ENCODE results near the gene PNP.
"Not testable (repeated sequence)": the region's sequence is repeated elsewhere in the genome, so short reads cannot be mapped to it uniquely, and the experiment has no call there.

The PNP gene

DNA sequence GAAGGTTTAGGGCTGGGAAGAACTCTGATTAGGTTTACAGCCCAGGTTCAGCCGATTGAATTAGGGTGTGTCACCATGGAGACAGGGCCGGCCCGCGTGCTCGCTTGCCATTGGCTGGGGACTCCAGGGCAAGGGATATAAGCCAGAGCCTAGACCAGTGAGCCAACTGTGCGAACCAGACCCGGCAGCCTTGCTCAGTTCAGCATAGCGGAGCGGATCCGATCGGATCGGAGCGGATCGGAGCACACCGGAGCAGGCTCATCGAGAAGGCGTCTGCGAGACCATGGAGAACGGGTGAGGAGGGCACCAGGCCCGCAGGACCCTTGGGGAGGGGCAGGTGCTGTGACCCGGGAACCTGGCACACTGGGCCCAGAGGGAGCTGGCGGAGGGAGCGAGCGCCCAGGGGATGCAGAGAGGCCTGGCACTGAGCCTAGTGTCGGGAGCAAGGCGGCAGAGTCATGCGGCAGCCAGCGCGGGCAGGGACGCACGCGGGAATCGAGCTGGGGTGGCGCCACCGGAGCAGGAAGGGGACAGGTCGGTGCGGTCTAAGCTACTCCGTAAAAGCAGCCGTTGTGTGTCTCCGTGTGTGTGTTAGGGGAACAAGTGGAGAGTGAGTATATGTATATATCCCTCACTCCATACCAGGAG lies at the start of gene PNP:
Gene PNP (plus strand): TSS at position 165 of the 648 bp plus-strand sequence. CDS start 119 bp downstream, at position 284.
- peak; percentile 73 for DNase-seq (ENCODE audit: low read depth)

DNA sequence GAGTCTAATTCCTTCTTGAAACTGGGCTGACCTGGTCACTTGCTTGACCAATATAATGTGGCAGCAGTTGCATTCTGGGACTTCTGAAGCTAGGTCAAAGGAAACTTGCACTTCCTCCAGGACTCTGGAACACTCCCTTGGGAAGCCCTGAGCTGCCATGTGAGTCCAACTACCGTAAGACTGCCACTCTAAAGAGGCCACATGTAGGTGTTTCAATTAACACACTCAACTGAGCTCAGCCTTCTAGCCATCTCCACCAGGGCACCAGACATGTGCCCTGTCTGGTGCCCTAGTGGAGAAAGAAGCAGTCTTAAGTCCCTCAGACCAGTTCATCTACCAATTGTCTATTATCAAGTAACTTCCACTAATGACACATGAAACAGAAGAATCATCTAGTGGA lies 49.8 kb upstream of the PNP start:
- DNase-seq (ENCODE audit: low read depth), result no peak

DNA sequence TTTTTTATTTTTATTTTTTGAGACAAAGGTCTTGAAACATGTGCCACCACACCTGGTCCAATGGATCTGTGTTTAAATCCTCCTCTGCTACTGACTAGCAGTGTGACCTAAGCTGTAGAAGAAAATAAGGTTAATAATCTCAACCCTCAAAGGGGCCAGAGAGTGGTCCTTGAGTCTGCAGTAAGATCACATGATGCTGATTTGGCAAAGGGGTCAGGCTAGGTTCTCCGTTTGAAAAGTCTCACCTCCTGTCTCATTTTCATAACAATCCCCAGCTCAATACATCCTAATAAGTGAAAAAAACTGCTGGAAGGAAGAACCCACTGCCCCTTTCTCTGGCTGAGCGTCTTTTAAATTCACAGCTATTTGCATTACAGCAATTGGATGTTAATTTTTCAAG lies 47.9 kb upstream of the PNP start:
- DNase-seq (ENCODE audit: low read depth), result no peak

DNA sequence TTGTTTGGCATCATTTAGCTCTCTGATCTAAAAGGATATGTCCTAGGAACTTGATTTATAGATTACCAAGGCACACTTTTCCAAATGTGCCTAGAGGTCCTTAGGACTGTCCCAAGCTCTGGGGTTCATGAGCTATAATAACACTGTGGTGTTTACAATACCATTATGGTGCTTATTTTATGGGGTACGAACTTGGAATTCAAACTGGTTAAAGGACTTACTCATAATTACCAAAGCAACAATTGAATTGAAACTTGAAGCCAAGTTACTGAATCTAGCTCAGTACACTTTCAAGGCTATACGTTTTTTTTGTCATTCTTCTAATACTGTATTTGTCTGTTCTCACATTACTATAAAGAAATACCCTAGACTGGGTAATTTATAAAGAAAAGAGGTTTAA lies 46.3 kb upstream of the PNP start:
- DNase-seq (ENCODE audit: low read depth), result no peak

DNA sequence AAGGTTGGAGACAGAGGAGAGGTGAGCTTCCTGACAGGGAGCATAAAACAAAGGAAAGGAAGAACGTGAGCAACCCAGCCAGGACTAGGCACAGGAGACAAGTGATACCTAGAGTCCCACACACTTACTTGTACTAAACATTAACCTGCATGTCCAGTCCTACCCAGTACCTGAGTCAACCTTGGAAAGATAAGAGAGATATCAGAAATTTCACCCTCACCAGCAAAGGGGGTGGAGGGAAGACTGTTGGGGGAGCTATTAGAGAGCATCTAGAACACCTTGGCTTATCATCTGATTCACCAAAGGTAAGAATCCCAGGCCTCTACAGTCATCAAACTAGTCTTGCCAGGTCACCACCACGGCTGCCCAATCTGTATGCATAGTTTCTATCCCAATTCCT lies 44.4 kb upstream of the PNP start:
- no peak for DNase-seq (ENCODE audit: low read depth)

DNA sequence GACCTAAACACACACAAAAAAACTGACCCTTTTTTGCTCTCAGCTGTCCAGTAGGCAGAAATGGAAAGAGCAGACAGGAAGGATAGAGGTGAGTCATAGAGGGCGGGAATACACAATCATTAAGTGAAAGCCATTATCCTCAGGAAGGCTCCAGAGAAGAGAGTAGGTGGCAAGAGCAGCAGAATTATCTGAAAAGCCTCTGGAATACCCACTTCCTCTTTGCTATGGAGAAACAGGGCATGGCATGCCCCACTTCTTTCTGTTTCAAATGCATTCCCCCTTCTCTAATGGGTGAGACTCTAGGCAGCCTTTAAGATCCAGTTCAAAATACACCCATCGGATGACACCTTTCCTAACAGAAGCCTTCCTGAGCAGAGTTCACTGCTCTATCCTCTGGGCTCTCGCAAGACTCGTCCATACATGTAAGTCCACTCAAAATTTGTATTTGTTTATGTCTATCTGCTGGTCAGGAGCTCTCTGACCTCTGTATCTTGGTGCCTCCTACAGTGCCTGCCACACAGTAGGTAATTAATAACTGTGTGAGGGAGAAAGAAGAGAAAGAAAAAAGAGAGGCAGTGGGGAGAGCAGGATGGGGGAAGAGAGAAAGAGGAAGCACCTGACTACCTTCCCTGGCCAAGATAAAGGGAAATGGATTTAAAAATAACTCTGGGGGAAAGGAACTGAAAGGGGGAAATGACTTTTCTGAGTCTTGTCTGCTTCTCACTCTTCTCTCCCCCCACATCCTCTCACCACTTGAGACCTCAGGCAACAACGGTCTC lies 41.8 kb upstream of the PNP start:
- no peak for DNase-seq (ENCODE audit: low read depth)

DNA sequence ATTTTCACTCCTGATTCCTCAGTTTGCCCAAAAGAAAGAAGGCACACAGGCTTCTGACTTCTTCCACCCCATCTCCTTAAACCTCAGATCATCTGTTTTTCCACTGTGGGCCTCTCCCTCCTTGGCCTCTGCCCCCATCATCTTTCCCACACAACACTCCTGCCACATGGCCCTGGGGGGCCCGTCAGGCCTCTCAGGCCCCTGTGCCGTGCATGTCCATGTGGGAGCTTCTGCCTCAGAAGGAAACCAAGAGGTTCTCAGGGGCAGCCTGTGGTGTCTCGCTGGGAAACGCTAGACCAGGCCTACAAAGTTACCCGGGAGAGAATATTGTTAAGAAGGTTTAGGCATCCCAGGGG lies 41.2 kb upstream of the PNP start:
- no peak for DNase-seq (ENCODE audit: low read depth)

DNA sequence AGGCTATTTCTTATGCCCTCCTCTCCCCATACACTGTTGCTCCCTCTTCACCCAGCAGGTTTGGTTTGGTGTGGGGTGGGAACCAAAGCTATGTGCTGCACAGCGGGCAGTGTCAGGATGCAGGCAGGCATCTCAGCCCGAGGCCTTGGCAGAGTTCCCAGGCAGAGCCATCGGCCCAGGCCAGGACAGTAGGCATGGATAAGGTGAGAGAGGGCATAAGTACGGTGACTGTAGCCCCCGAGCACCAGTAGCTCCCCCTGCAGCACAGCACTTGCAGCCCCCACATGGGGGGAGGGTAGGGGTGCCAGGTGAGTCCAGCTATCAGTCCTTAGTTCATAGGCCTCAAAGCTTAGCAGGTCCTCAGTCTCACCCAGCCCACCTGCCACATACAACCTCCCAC lies 40.4 kb upstream of the PNP start:
- DNase-seq (ENCODE audit: low read depth), result no peak

DNA sequence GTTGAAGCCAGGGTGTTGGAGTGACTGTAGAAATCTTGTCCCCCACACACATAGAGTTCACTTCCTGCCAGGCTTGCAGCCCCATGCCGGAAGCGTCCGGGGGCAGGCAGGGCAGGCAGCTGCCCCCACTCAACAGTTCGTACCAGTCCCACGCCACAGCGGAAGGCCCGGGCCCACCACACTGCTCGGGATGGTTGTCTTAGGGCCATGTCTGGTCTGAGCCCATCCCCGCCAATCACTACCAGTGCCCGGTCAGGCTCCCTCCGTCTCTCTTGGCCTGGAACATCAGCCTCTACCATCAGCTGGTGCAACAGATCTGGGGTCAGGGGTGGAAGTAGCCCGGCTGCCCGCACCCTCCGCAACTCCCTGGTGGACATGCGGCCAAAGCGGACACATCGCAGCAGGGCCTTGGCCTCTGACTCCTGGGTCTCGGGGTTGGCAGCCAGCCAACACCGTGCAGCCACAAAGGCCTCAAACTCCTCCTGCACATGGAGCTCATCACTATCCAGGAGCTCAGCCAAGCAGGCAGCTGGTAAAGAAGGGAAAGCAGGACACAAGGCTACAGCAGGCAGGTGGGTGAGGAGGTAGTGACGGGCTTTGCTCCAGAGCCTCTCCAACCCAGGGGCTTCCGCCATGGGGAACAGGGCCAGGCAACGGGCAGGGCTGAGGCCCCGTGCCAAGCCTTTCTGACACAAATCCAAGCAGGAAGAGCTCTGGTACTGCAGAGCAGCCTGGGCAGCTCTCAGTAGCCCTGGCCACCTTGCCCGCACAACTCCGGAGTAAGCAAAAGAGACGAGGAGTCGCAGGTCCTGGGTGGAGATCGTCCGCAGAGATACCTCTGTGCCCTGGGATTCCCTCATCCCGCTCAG lies 39.2 kb upstream of the PNP start:
- DNase-seq (ENCODE audit: low read depth), result no peak

DNA sequence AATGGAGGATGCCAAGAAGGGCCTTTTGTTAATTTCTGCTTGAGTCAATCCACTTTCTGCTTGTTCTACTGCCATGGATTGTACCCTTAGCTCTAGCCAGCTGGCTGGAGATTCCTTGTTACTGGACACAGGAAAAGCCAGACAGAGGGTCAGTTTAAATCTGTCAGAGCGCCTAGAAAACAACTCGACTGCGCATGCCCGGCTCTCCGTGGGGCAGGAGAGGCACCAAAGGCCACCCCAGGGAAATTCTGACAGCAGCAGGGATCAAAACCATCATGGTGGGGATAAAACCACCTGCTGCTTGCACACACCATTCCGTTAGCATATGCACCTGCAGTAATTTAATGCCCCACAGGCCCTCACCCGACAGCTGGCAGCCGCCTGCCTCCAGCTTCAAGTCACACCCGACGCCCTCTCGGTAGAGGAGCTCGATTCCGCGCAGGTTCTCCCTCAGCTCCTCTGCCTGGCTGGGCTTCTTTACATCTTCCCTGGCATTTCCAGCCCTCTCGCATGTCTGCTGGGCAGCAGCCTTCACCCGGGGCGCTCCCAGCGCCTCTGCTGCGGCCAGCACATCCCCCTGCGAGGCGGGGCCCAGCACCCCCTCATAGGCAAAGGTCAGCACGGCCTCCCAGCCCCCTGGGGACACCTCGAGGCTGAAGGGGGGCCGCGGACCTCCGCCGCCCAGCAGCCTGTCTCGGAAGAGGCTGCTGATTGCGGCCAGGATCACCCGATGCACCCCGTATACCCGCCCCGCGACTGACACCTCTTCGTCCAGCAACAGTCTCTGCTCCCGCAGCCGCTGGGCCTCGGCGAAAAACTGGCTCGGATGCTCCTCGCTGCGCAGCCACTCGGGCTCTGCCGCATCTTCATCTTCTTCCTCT lies 34.3 kb upstream of the PNP start:
- DNase-seq (ENCODE audit: low read depth), result no peak

DNA sequence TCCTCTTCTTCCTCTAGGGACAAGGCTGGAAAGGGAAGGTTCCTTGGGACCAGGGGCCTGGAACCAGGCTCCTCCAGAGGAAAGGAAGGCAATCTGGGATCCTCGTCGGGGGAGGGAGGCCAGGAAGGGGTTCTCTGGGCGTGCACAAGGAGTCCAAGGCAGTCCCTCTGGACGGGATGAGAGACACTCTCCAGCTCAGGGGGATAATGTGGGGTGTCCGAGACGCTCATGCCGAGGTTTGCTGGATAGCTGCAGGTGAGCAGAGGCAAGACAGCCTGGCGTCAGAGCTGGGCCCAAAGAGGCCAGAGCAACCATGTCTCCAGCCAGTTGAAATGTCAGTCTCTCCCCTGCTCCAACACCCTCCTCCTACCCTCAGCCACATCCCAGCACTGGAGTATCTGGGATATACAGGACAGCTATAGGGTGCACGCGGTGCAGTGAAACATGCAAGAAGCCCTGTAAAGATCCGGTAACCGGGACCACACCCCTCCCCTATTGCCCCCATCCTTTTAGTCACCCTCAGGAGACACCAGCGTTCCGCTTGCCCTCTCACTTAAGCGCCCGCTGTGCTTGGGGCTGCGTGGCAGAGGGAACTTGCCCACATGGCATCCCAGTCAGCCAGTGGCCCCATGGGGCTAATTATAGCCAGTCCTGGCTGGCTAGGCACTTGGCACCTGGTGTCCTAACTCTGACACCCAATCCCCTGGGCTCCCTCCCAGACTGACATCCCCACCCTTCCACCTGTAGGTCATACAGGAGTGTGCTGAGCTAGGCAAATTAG lies 33.4 kb upstream of the PNP start, which contains the start of gene KLHL33:
Gene KLHL33 (minus strand): TSS at position 585 of the 781 bp plus-strand sequence. CDS start 355 bp downstream, at position 230.
- DNase-seq (ENCODE audit: low read depth), result no peak

DNA sequence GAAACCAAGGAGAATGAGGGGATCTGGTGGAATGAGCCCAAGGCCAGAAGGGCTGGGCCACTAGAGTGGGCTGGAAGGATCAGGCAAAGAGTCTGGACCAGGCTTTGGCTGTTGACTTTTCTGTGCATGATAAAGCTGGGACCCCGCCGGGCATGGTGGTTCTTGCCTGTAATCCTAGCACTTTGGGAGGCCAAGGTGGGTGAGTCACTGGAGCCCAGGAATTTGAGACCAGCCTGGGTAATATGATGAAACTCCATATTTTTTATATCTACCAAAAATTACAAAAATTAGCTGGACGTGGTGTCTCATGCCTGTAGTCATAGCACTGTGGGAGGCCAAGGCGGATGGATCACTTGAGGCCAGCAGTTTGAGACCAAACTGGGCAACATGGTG lies 32.8 kb upstream of the PNP start:
- no peak for DNase-seq (ENCODE audit: low read depth)

DNA sequence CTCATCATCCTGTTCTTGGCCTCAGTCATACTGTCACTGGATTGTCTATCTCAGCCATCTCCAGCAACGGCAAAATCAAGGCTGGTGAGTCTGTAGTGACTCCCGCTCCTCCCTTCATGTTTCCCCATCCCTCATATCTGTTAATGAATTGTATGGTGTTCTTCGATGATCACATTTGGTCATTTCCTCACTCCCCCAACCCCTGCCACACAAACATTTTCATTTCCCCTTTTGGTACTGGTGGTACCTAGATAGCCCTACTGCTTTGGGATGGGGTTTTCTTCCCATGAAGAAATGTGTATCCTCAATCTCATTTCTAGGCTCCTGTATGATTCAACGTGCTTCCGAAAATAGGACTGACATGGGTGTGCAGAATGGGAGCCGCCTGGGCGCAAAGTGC lies 30.5 kb upstream of the PNP start:
- DNase-seq (ENCODE audit: low read depth), result no peak

DNA sequence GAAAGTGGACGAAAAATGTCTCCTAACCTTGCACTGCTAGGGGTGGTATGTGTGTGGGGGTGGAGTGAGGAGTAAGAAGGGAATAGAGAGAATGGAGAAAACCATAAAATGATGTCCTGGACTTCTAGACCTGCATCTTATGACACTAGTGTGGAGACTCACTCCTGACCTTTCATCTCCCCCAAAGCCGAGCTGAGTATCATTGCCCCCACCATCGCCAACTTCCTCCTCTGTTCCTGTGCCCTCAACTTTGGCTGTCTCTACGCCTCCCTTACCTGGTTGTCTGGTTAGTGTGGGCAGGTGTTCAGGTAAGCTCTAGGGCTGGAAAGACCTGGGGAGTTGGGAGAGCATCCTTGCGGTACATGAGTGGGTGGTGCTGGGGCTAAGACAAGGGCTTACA lies 28.7 kb upstream of the PNP start:
- DNase-seq (ENCODE audit: low read depth), result no peak

DNA sequence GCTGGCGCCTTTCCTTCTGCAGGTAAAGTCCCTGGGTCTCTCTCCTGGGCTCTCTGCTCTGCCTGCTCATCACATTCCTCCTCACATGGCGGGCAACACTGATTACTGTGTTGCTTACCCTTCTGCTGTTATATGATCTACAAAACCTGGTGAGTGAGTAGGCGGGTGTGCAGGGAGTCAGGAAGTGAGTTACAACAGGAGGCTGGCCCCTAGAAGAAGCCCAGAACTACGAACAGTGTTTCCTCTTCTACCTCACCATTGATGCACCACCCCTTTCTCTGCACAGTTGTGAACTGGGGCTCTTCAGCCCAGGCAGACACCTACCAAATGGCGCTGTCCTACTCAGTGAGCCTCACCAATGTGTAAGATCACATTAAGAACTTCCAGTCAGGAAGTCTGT lies 28.3 kb upstream of the PNP start:
- no peak for DNase-seq (ENCODE audit: low read depth)

DNA sequence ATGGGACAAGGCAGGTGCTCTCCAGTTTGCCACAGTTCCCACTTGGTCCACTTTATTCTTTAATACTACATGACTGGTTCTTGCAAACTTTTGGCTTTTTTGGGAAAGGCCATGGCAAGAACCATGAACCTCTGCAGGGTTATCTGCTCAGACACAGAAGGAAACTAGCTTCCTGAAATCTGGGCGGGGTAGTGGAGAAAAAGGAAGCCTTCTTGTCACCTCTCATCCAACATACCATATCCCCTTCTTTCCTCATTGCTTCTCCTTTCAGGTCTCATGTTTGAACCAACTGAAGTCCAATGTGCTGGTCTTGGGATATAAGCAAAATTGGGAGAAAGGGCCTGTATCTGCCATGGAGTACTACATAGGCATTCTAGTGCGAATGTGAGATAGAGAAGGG lies 27.7 kb upstream of the PNP start:
- DNase-seq (ENCODE audit: low read depth), result no peak

DNA sequence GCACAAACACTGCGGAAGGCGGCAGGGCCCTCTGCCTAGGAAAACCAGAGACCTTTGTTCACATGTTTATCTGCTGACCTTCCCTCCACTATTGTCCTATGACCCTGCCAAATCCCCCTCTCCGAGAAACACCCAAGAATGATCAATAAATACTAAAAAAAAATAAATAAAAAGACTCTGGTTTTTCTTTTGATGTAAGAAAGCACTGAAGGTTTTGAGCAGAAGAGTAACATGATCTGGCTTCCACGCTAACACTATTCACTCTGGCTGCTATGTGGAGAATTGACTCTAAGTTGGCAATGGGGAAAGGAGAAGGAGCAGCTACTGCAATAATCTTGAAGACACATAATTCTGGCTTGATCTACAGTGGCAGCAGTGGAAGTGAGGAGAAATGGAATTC lies 25.6 kb upstream of the PNP start:
- not testable (repeated sequence) for DNase-seq (ENCODE audit: low read depth)

DNA sequence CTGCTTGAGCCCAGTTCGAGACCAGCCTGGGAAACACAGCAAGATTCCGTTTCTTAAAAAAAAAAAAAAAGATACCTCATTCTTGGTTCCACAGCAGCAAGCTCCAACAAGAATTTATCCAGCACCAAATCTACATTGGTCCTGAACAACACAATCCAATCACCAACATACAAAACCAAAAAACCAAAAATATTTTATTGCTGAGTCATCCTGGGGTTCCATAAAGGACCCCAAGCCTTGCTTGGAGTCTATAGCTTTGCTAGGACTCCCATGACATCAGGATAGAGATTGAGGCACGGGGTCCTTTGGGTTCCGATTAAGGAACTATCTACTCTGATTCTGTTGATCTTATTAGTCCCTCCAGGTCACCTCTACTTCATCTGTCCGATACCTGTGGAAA lies 22.3 kb upstream of the PNP start:
- no peak for DNase-seq (ENCODE audit: low read depth)

DNA sequence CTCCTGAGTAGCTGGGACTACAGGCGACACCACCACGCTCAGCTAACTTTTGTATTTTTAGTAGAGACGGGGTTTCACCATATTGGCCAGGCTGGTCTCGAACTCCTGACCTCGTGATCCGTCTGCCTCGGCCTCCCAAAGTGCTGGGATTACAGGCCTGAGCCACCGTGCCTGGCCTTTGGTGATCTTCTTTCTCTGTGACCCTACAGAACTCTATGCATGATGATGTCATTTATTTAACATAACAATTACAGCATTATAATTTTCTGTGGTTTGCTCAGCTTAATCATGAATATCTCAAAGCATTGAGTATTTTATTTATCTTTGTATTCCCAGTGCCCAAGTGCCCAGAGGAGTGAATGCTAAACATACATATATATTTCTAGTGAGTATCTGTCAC lies 16.4 kb upstream of the PNP start:
- DNase-seq (ENCODE audit: low read depth), result not testable (repeated sequence)

DNA sequence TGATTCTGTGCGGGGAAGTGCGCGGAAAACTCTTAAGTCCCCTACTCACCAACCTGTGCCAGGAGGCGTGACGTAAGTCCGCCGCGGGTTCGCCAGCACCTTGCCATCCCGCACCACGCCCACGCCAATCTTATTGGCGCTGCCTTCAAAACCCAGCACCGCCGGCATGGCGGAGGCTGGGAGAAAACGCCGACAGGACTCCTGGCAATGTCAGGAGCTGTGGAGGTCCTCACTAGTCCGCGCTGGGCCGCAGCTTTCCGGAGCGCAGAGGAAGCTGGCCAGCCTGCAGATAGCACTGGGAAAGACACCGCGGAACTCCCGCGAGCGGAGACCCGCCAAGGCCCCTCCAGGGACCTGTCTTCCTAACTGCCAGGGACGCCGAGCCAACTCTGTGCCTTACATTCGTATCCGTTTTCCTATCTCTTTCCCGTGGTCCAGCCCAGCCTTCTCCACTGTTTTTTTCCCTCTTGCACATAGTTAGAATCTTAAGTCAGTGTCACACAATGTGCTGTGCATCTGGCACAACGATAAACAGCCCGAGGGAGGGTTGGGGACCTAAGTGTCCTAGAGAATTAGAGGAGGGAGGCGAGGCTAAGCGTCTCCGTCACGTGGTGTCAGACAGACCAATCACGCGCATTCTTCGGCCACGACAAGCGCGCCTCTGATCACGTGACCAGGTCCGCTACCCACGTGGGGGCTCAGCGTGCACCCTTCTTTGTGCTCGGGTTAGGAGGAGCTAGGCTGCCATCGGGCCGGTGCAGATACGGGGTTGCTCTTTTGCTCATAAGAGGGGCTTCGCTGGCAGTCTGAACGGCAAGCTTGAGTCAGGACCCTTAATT lies 14.5 kb upstream of the PNP start, which contains the start of the genes APEX1 and OSGEP:
Gene APEX1 (plus strand): TSS at position 711 of the 839 bp plus-strand sequence. CDS start 420 bp downstream, outside the sequence.
Gene OSGEP (minus strand): TSS at position 297 of the 839 bp plus-strand sequence. CDS start 129 bp downstream, at position 168.
- DNase-seq (ENCODE audit: low read depth), result peak; percentile 94
